ENCODE data around the gene ATE1.

DNA sequence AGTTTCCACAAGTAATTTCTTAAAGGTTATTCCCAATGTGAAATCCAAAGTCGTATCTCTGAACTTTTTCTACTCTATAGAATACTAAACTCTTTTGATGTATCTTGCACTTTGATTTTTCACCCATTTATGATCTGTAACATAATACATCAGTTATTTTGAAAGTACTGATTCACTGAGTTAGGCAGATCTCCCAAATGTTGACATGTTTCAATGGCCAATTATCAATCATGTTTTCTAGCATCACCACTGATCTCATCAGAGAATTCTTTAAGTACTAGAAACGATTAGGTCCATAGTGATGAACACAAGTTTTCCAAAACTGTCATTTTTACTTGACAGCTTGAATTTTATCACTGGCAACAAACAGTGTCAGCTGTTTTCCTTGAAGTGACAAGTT lies 119.0 kb downstream of the ATE1 start:
- TF ChIP-seq TCF12 (IDR thresholded peaks at IDR 0.05; ENCODE audit: low read depth), result no peak
- no peak for TF ChIP-seq YY1 (IDR thresholded peaks at IDR 0.05; ENCODE audit: low read depth)
- TF ChIP-seq USF1 (IDR thresholded peaks at IDR 0.05), result no peak
- TF ChIP-seq CREB1 (IDR thresholded peaks at IDR 0.05; ENCODE audit: low read depth), result no peak
- TF ChIP-seq EP300 (IDR thresholded peaks at IDR 0.05; ENCODE audit: borderline replicate concordance), result no peak
- TF ChIP-seq MAX (IDR thresholded peaks at IDR 0.05), result no peak
- no peak for TF ChIP-seq ZBTB7A (IDR thresholded peaks at IDR 0.05; ENCODE audit: low read depth)
- no peak for TF ChIP-seq CEBPB (IDR thresholded peaks at IDR 0.05)
- no peak for TF ChIP-seq NFIC (IDR thresholded peaks at IDR 0.05)
- no peak for TF ChIP-seq RAD21 (IDR thresholded peaks at IDR 0.05; ENCODE audit: low read depth)

All from Ishikawa (cell line).